ENCODE measurements around the gene CD33.

CD33 gene

GRCh38 chr19:51181913-51182419 is 42.9 kb upstream of the CD33 start:
- Histone ChIP-seq H3K4me3 (ENCODE audit: low read depth in 1 of 2, low read length in 2 of 2) (no peak overlapping the region), H3K4me1 (ENCODE audit: insufficient read depth, low read length) (no peaks in the 10 kb centered on the region), H3K36me3 (ENCODE audit: insufficient read depth, low read length) (no peaks in the 10 kb centered on the region), H3K27me3 (ENCODE audit: insufficient read depth, low read length, poor library complexity) (peaks cover 14% of the 10 kb centered on the region), H3K9me3 (ENCODE audit: insufficient read depth, low read length, severe bottlenecking) (no peaks in the 10 kb centered on the region), H3K79me2 (ENCODE audit: insufficient read depth, low read length) (no peaks in the 10 kb centered on the region), H3K9ac (ENCODE audit: low read depth, low read length) (no peak overlapping the region), H2AFZ (ENCODE audit: low read depth, low read length) (no peak overlapping the region), H4K20me1 (ENCODE audit: insufficient read depth, low read length) (no peaks in the 10 kb centered on the region), H3K27ac (ENCODE audit: low read length) (no peak overlapping the region), H3K4me2 (ENCODE audit: insufficient read depth, low read length) (no peak overlapping the region)
- TF ChIP-seq EZH2 (IDR thresholded peaks at IDR 0.05; ENCODE audit: borderline replicate concordance, low read depth, low read length, severe bottlenecking): no peak
- TF ChIP-seq, protein P1, sequence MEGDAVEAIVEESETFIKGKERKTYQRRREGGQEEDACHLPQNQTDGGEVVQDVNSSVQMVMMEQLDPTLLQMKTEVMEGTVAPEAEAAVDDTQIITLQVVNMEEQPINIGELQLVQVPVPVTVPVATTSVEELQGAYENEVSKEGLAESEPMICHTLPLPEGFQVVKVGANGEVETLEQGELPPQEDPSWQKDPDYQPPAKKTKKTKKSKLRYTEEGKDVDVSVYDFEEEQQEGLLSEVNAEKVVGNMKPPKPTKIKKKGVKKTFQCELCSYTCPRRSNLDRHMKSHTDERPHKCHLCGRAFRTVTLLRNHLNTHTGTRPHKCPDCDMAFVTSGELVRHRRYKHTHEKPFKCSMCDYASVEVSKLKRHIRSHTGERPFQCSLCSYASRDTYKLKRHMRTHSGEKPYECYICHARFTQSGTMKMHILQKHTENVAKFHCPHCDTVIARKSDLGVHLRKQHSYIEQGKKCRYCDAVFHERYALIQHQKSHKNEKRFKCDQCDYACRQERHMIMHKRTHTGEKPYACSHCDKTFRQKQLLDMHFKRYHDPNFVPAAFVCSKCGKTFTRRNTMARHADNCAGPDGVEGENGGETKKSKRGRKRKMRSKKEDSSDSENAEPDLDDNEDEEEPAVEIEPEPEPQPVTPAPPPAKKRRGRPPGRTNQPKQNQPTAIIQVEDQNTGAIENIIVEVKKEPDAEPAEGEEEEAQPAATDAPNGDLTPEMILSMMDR (IDR thresholded peaks at IDR 0.05; ENCODE audit: borderline replicate concordance, extremely low read depth, low read length, poor library complexity, severe bottlenecking): no peak
- ATAC-seq (ENCODE audit: insufficient read depth, low read depth) (no peak), DNase-seq (no peak)

- no peaks in the 10 kb centered on the region for H4K20me1 ChIP-seq (ENCODE audit: insufficient read depth, low read length)
- no peak for DNase-seq
- H3K9ac ChIP-seq (ENCODE audit: low read depth, low read length): no peak overlapping the region
- H3K4me1 ChIP-seq (ENCODE audit: insufficient read depth, low read length): no peaks in the 10 kb centered on the region
- H3K27me3 ChIP-seq (ENCODE audit: insufficient read depth, low read length, poor library complexity): peaks cover 4% of the 10 kb centered on the region
- H3K27ac ChIP-seq (ENCODE audit: low read length): no peak overlapping the region
- H3K4me3 ChIP-seq (ENCODE audit: low read depth in 1 of 2, low read length in 2 of 2): no peak overlapping the region
- no peak for TF ChIP-seq EZH2 (IDR thresholded peaks at IDR 0.05; ENCODE audit: borderline replicate concordance, low read depth, low read length, severe bottlenecking)
- TF ChIP-seq, protein P1 (IDR thresholded peaks at IDR 0.05; ENCODE audit: borderline replicate concordance, extremely low read depth, low read length, poor library complexity, severe bottlenecking): no peak
- H3K9me3 ChIP-seq (ENCODE audit: insufficient read depth, low read length, severe bottlenecking): no peaks in the 10 kb centered on the region
- H3K79me2 ChIP-seq (ENCODE audit: insufficient read depth, low read length): no peaks in the 10 kb centered on the region
- no peak overlapping the region for H3K4me2 ChIP-seq (ENCODE audit: insufficient read depth, low read length)
- H3K36me3 ChIP-seq (ENCODE audit: insufficient read depth, low read length): no peaks in the 10 kb centered on the region
- ATAC-seq (ENCODE audit: insufficient read depth, low read depth): no peak
- no peak overlapping the region for H2AFZ ChIP-seq (ENCODE audit: low read depth, low read length)
Observed at GRCh38 chr19:51183629-51184028, 41.3 kb upstream of the CD33 start.

GRCh38 chr19:51185069-51185867 is 39.6 kb upstream of the CD33 start:
- H3K36me3 ChIP-seq (ENCODE audit: insufficient read depth, low read length): no peaks in the 10 kb centered on the region
- H4K20me1 ChIP-seq (ENCODE audit: insufficient read depth, low read length): no peaks in the 10 kb centered on the region
- no peaks in the 10 kb centered on the region for H3K27me3 ChIP-seq (ENCODE audit: insufficient read depth, low read length, poor library complexity)
- ATAC-seq (ENCODE audit: insufficient read depth, low read depth): no peak
- no peak overlapping the region for H3K4me2 ChIP-seq (ENCODE audit: insufficient read depth, low read length)
- no peak overlapping the region for H3K27ac ChIP-seq (ENCODE audit: low read length)
- H3K4me3 ChIP-seq (ENCODE audit: low read depth in 1 of 2, low read length in 2 of 2): no peak overlapping the region
- no peak for DNase-seq
- no peaks in the 10 kb centered on the region for H3K79me2 ChIP-seq (ENCODE audit: insufficient read depth, low read length)
- H2AFZ ChIP-seq (ENCODE audit: low read depth, low read length): no peak overlapping the region
- no peak for TF ChIP-seq EZH2 (IDR thresholded peaks at IDR 0.05; ENCODE audit: borderline replicate concordance, low read depth, low read length, severe bottlenecking)
- TF ChIP-seq, protein P1 (IDR thresholded peaks at IDR 0.05; ENCODE audit: borderline replicate concordance, extremely low read depth, low read length, poor library complexity, severe bottlenecking): no peak
- H3K9me3 ChIP-seq (ENCODE audit: insufficient read depth, low read length, severe bottlenecking): no peaks in the 10 kb centered on the region
- no peak overlapping the region for H3K9ac ChIP-seq (ENCODE audit: low read depth, low read length)
- H3K4me1 ChIP-seq (ENCODE audit: insufficient read depth, low read length): no peaks in the 10 kb centered on the region
